Measurements from ENCODE around the gene EHBP1.

DNA sequence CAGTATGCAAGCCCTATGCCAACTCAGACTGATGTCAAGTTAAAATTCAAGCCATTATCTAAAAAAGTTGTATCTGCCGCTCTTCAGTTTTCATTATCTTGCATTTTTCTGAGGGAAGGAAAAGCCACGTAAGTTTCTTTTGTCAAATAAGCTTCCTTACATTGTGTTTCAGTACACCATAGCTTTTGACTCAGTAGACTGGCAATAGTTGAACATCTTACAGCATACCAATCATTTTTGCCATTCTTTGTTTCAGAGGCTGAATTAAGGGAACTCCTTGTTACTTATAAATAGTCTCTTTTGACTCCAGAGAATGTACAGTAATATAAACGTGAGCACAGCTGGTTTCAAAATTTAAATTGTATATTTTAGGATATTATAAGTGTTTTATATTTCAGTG is 120.6 kb downstream of the EHBP1 start:
- TF ChIP-seq, protein P1, sequence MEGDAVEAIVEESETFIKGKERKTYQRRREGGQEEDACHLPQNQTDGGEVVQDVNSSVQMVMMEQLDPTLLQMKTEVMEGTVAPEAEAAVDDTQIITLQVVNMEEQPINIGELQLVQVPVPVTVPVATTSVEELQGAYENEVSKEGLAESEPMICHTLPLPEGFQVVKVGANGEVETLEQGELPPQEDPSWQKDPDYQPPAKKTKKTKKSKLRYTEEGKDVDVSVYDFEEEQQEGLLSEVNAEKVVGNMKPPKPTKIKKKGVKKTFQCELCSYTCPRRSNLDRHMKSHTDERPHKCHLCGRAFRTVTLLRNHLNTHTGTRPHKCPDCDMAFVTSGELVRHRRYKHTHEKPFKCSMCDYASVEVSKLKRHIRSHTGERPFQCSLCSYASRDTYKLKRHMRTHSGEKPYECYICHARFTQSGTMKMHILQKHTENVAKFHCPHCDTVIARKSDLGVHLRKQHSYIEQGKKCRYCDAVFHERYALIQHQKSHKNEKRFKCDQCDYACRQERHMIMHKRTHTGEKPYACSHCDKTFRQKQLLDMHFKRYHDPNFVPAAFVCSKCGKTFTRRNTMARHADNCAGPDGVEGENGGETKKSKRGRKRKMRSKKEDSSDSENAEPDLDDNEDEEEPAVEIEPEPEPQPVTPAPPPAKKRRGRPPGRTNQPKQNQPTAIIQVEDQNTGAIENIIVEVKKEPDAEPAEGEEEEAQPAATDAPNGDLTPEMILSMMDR (IDR thresholded peaks at IDR 0.05; ENCODE audit: extremely low read depth in 1 of 2, insufficient read depth in 1 of 2, low read depth in 1 of 2, low read length in 2 of 2) = no peak
- TF ChIP-seq JUN (IDR thresholded peaks at IDR 0.05; ENCODE audit: borderline replicate concordance, insufficient read depth, insufficient read length, low read depth) (peak; percentile 26), EZH2 (IDR thresholded peaks at IDR 0.05; ENCODE audit: borderline replicate concordance, low read depth, low read length, severe bottlenecking) (no peak), FOS (IDR thresholded peaks at IDR 0.05; ENCODE audit: borderline replicate concordance, insufficient read depth, low read length) (peak; percentile 23), POLR2A (IDR thresholded peaks at IDR 0.05; ENCODE audit: low read depth, low read length) (no peak)
